Colonic mucosa (tissue), 4 donors: Measurements from ENCODE around the gene AAR2. TPM values are rescaled to one million over a fixed set of nuclear protein-coding genes. Genes with fewer than 3 reads are reported as not detected.

Experiments used
- DNase-seq: peaks from one replicate; pipeline ENCODE4 v3.0.0-alpha.2; 2020
- H3K27ac ChIP-seq: fragments of 200-600 bp; one replicate; pipeline ENCODE4 v1.8.0; 2021
- H3K27me3 ChIP-seq: fragments of 200-600 bp; one replicate; pipeline ENCODE4 v1.8.0; 2021
- H3K36me3 ChIP-seq: fragments of 200-600 bp; one replicate; pipeline ENCODE4 v1.8.0; 2021
- H3K4me1 ChIP-seq: fragments of 200-600 bp; one replicate; pipeline ENCODE4 v1.8.0; 2021; ENCODE audit warnings: mild to moderate bottlenecking
- H3K4me3 ChIP-seq: fragments of 200-600 bp; one replicate; pipeline ENCODE4 v1.8.0; 2021
- H3K9ac ChIP-seq, 2 donors: one replicate each; pipeline ENCODE4 v1.7.0; 2013; ENCODE audit warnings: control low read depth in 2 of 2, low read depth in 2 of 2, low read length in 2 of 2
- H3K9me3 ChIP-seq: fragments of 200-600 bp; one replicate; pipeline ENCODE4 v1.8.0; 2021
- CTCF ChIP-seq: fragments of 200-600 bp; IDR thresholded peaks from one replicate; pipeline ENCODE4 v1.8.0; 2022; ENCODE audit warnings: antibody characterized with exemption, mild to moderate bottlenecking
- intact Hi-C: fragments of 100-400 bp; cut with DNase I; formaldehyde crosslinking; loops from one replicate; pipeline ENCODE4 v1.14.1; 2022
- total RNA-seq, 2 donors: library from RNA; stranded (reverse); fragmentation: NEBNext Ultra II Directional in 1 of 2; extraction: Animal tissue kit (Norgen Biotek cat#: 25700) in 1 of 2; gene quantifications; one replicate each; pipeline ENCODE4 v1.2.1, GENCODE V29; 2021
- donor health status: healthy.
- donor health status: DM: no; HTN: no; CAD: no.
- donor health status: DM: no; HTN: no; CAD: no.

AAR2 gene
- total RNA-seq, 2 donors from 2014 or later = 16.1 to 19.9 TPM

- Histone ChIP-seq H3K4me3 (no peak overlapping the region), H3K27ac (no peak overlapping the region), H3K27me3 (no peaks in the 10 kb centered on the region), H3K36me3 (no peaks in the 10 kb centered on the region), H3K9ac (no peak overlapping the region), H3K4me1 (no peaks in the 10 kb centered on the region), H3K9me3 (no peaks in the 10 kb centered on the region)
- intact Hi-C loops = no loop called here
- no peak for DNase-seq
- TF ChIP-seq CTCF = no peak
Measured at GRCh38 chr20:36230019-36230418, 6.3 kb upstream of the AAR2 start.

- Histone ChIP-seq H3K4me3 (no peak overlapping the region), H3K9me3 (no peaks in the 10 kb centered on the region), H3K27me3 (no peaks in the 10 kb centered on the region), H3K27ac (no peak overlapping the region), H3K4me1 (no peaks in the 10 kb centered on the region), H3K36me3 (no peaks in the 10 kb centered on the region), H3K9ac (no peak overlapping the region)
- intact Hi-C loops = no loop called here
- TF ChIP-seq CTCF = no peak
- no peak for DNase-seq
Measured at GRCh38 chr20:36231331-36231730, 4.9 kb upstream of the AAR2 start.

GRCh38 chr20:36234771-36235320, 1.4 kb upstream of the AAR2 start:
- intact Hi-C loops = no loop called here
- H3K9me3 ChIP-seq = no peaks in the 10 kb centered on the region
- no peak overlapping the region for H3K9ac ChIP-seq
- no peak overlapping the region for H3K4me3 ChIP-seq
- H3K36me3 ChIP-seq = no peaks in the 10 kb centered on the region
- TF ChIP-seq CTCF = no peak
- H3K4me1 ChIP-seq = peaks cover 12% of the 10 kb centered on the region
- H3K27me3 ChIP-seq = no peaks in the 10 kb centered on the region
- H3K27ac ChIP-seq = no peak overlapping the region
- DNase-seq = no peak

GRCh38 chr20:36236786-36237121, 476 bp downstream of the AAR2 start:
- Histone ChIP-seq H3K36me3 (no peaks in the 10 kb centered on the region), H3K27me3 (no peaks in the 10 kb centered on the region), H3K27ac (peak overlapping the region; percentile 56), H3K4me1 (peaks cover 12% of the 10 kb centered on the region), H3K4me3 (peak overlapping the region; percentile 89), H3K9me3 (no peaks in the 10 kb centered on the region), H3K9ac (peak overlapping the region; percentile 79 to 86)
- intact Hi-C loops = no loop called here
- no peak for DNase-seq
- TF ChIP-seq CTCF = no peak

GRCh38 chr20:36237477-36237876, 1.2 kb downstream of the AAR2 start:
- peak overlapping the region; percentile 79 to 86 for H3K9ac ChIP-seq
- no peaks in the 10 kb centered on the region for H3K9me3 ChIP-seq
- DNase-seq = no peak
- intact Hi-C loops = no loop called here
- no peaks in the 10 kb centered on the region for H3K27me3 ChIP-seq
- no peak overlapping the region for H3K27ac ChIP-seq
- H3K4me3 ChIP-seq = peak overlapping the region; percentile 89
- peaks cover 12% of the 10 kb centered on the region for H3K4me1 ChIP-seq
- TF ChIP-seq CTCF = no peak
- no peaks in the 10 kb centered on the region for H3K36me3 ChIP-seq

- Histone ChIP-seq H3K36me3 (no peaks in the 10 kb centered on the region), H3K9ac (no peak overlapping the region), H3K4me3 (no peak overlapping the region), H3K27me3 (no peaks in the 10 kb centered on the region), H3K9me3 (no peaks in the 10 kb centered on the region), H3K4me1 (peaks cover 12% of the 10 kb centered on the region), H3K27ac (no peak overlapping the region)
- intact Hi-C loops = no loop called here
- no peak for DNase-seq
- TF ChIP-seq CTCF = no peak
Measured at GRCh38 chr20:36238153-36238552, 1.9 kb downstream of the AAR2 start.
